ENCODE results near the gene UTY.

GRCh38 chrY:13307959-13308358 is 171.9 kb downstream of the UTY start:
- TF ChIP-seq FOXP2 (optimal IDR thresholded peaks at IDR 0.05; ENCODE audit: borderline replicate concordance, extremely low read depth, extremely low read length, insufficient read depth), result no peak
- no peak for TF ChIP-seq REST (IDR thresholded peaks at IDR 0.05; ENCODE audit: insufficient read depth in 1 of 2, low read depth in 2 of 2, low read length in 2 of 2)
- no peak for TF ChIP-seq POLR2AphosphoS5 (IDR thresholded peaks at IDR 0.05; ENCODE audit: low read depth, low read length)
- no peak for TF ChIP-seq SIN3A (IDR thresholded peaks at IDR 0.05; ENCODE audit: borderline replicate concordance, insufficient read depth, low read length)
- TF ChIP-seq TAF1 (IDR thresholded peaks at IDR 0.05; ENCODE audit: borderline replicate concordance, insufficient read depth, low read length), result no peak

All from PFSK-1 (cell line).